K562 (cell line): ENCODE results near the gene LRFN2. TPM values are rescaled to one million over a fixed set of nuclear protein-coding genes. Genes with fewer than 3 reads are reported as not detected.

Experiments
- ATAC-seq: fragments of 200-7000 bp; cut with Tn5 transposase; 3 replicates; pipeline ENCODE4 v1.9.1; 2020; ENCODE audit warnings: moderate library complexity
- BruUV-seq: library from RNA; stranded (reverse); fragments of 400-500 nt; replicated peaks from 2 replicates; lab custom pipeline; 2021; lab: Mats Ljungman, UMichigan
- CTCF ChIA-PET: fragments of 300-600 bp; formaldehyde crosslinking; extraction: SDS; loops from one replicate; lab custom pipeline; 2021; ENCODE audit warnings: low intra/inter-chr PET ratio; lab: Yijun Ruan, JAX
- POLR2A ChIA-PET: fragments of 300-600, 350-650 bp; sonication (Branson Sonifier 250); formaldehyde crosslinking; extraction: SDS; loops from one replicate; lab custom pipeline; 2021; ENCODE audit warnings: antibody characterized with exemption, inconsistent platforms; lab: Yijun Ruan, JAX
- DNase-seq, 4 experiments: peaks; one replicate each; pipeline versions ENCODE4 v3.0.0 to v3.0.0-alpha.2; 2011 to 2018; ENCODE audit warnings: low spot score in 3 of 4, mixed read lengths in 3 of 4; ENCODE audit errors: extremely low read depth in 1 of 4
- FAIRE-seq: peaks from 2 replicates; lab custom pipeline; 2011; peaks lifted over from hg19 to GRCh38; lab: Jason Lieb, UNC
- H2AFZ ChIP-seq: 2 replicates; pipeline ENCODE4 v1.6.0; 2011; ENCODE audit warnings: low read depth, low read length, control low read depth, inconsistent platforms
- H3K27ac ChIP-seq: fragments of 200-600 bp; 3 replicates; pipeline ENCODE4 v1.8.0; 2011; ENCODE audit warnings: low read depth, mild to moderate bottlenecking, control low read depth, inconsistent platforms, low read length, moderate library complexity, mixed read lengths; ENCODE audit errors: extremely low read depth
- H3K27me3 ChIP-seq, 2 experiments: fragments of 300-600 bp in 1 of 2; 2 replicates in 1 of 2; 3 replicates in 1 of 2; pipeline versions ENCODE4 v1.6.0 to v1.8.0; 2011; ENCODE audit warnings: inconsistent platforms in 2 of 2, low read length in 2 of 2, mild to moderate bottlenecking in 1 of 2, mixed read lengths in 1 of 2, moderate library complexity in 1 of 2; ENCODE audit not compliant: control insufficient read depth in 2 of 2, insufficient read depth in 2 of 2
- H3K36me3 ChIP-seq: fragments of 300-600 bp; 3 replicates; pipeline ENCODE4 v1.8.0; 2011; ENCODE audit warnings: mild to moderate bottlenecking, low read length, inconsistent platforms; ENCODE audit not compliant: control insufficient read depth, insufficient read depth
- H3K4me1 ChIP-seq, 2 experiments: fragments of 200-600 bp in 1 of 2; replicated peaks in 1 of 2; 2 replicates in 1 of 2; 3 replicates in 1 of 2; pipeline versions ENCODE4 v1.5.1 to v1.8.0; 2011; ENCODE audit warnings: inconsistent platforms in 2 of 2, low read length in 2 of 2, mild to moderate bottlenecking in 1 of 2, mixed read lengths in 1 of 2, moderate library complexity in 1 of 2; ENCODE audit not compliant: control insufficient read depth in 2 of 2, insufficient read depth in 2 of 2
- H3K4me2 ChIP-seq: 2 replicates; pipeline ENCODE4 v1.6.1; 2011; ENCODE audit warnings: low read length, control low read depth, inconsistent platforms, mixed read lengths; ENCODE audit not compliant: insufficient read depth
- H3K4me3 ChIP-seq: fragments of 200-600 bp; sonication (generic), shearing (Covaris generic); 2 replicates; pipeline ENCODE4 v1.5.1; 2016; ENCODE audit warnings: control low read depth, inconsistent platforms
- H3K79me2 ChIP-seq: fragments of 200-600 bp; 3 replicates; pipeline ENCODE4 v1.8.0; 2011; ENCODE audit warnings: low read length, inconsistent platforms; ENCODE audit not compliant: control insufficient read depth, insufficient read depth
- H3K9ac ChIP-seq, 2 experiments: 2 replicates each; pipeline versions ENCODE4 v1.6.0 to v1.6.1; 2011; ENCODE audit warnings: low read depth in 2 of 2, low read length in 2 of 2, control low read depth in 1 of 2, inconsistent platforms in 1 of 2, mild to moderate bottlenecking in 1 of 2, mixed read lengths in 1 of 2; ENCODE audit not compliant: insufficient read depth in 1 of 2
- H3K9me1 ChIP-seq: one replicate; pipeline ENCODE4 v1.6.0; 2011; ENCODE audit warnings: inconsistent platforms, mild to moderate bottlenecking, low read length, moderate library complexity; ENCODE audit not compliant: control insufficient read depth, insufficient read depth
- H3K9me3 ChIP-seq: replicated peaks from 2 replicates; pipeline ENCODE4 v1.5.1; 2011; ENCODE audit warnings: low read depth, low read length, inconsistent platforms; ENCODE audit not compliant: control insufficient read depth, insufficient read depth
- H4K20me1 ChIP-seq: replicated peaks from 2 replicates; pipeline ENCODE4 v1.6.1; 2011; ENCODE audit warnings: low read length, inconsistent platforms, mixed read lengths; ENCODE audit not compliant: control insufficient read depth, insufficient read depth
- CEBPB ChIP-seq: fragments of 450-650 bp; IDR thresholded peaks from 2 replicates; pipeline ENCODE4 v1.6.1; 2016; ENCODE audit warnings: missing genetic modification characterization, missing compliant biosample characterization
- CEBPG ChIP-seq, 3 experiments: fragments of 200-800 bp in 1 of 3; sonication (Bioruptor generic) in 1 of 3; sonication (generic) in 1 of 3; formaldehyde crosslinking in 1 of 3; IDR thresholded peaks in 2 of 3; conservative IDR thresholded peaks in 1 of 3; 2 replicates each; pipeline versions ENCODE4 v1.6.1 to v1.8.0; 2016 to 2022; ENCODE audit warnings: missing compliant biosample characterization in 2 of 3, missing genetic modification characterization in 2 of 3, mild to moderate bottlenecking in 1 of 3, missing genetic modification reagents in 1 of 3
- MCM3 ChIP-seq: fragments of 450-650 bp; IDR thresholded peaks from 2 replicates; pipeline ENCODE4 v1.6.1; 2016
- MECOM ChIP-seq: fragments of 250-450 bp; sonication (Bioruptor Pico); IDR thresholded peaks from 2 replicates; pipeline ENCODE4 v1.8.0; 2022; ENCODE audit warnings: inconsistent platforms
- SPI1 ChIP-seq: IDR thresholded peaks from 2 replicates; pipeline ENCODE4 v1.6.1; 2011; ENCODE audit warnings: low read depth, low read length, control low read depth, borderline replicate concordance
- ZNF133 ChIP-seq: fragments of 250-450 bp; sonication (Bioruptor Pico); IDR thresholded peaks from 2 replicates; pipeline ENCODE4 v1.4.0; 2020; ENCODE audit warnings: mild to moderate bottlenecking
- ZNF316 ChIP-seq: fragments of 450-650 bp; IDR thresholded peaks from 2 replicates; pipeline ENCODE4 v1.6.1; 2016
- WGBS: fragments of 100-300 bp; shearing (Covaris generic); methylation state at CpG from one replicate; pipeline ENCODE4 v1.1.6; 2016; ENCODE audit warnings: low coverage, mixed read lengths; ENCODE audit not compliant: insufficient coverage; ENCODE audit errors: missing lambda C conversion rate; 5-methylcytosine and 5-hydroxymethylcytosine counted together
- in situ Hi-C: fragments of 300-500 bp; cut with MboI; formaldehyde crosslinking; loops from 4 replicates; pipeline ENCODE4 v1.15.0; 2018; ENCODE audit warnings: inconsistent platforms, mixed read lengths
- intact Hi-C: fragments of 100-400 bp; cut with micrococcal nuclease; formaldehyde crosslinking; loops from 2 replicates; pipeline ENCODE4 v1.14.2; 2022
- polyA plus RNA-seq, 8 experiments: library from polyadenylated mRNA; depleted of rRNA in 4 of 8; stranded (reverse) in 5 of 8; unstranded in 3 of 8; fragments of >200 nt; fragmentation: Nextera tagmentation in 2 of 8; fragmentation: Illumina TruSeq in 1 of 8; extraction: Ambion mirVana in 2 of 8; extraction: Trizol in 1 of 8; gene quantifications; 2 replicates each; pipeline versions ENCODE4 v1.2.1 to v1.2.3, GENCODE V29; 2011 to 2014; ENCODE audit warnings: inconsistent platforms in 1 of 8, missing spikeins in 1 of 8
- total RNA-seq, 7 experiments: library from RNA; depleted of rRNA in 6 of 7; stranded (reverse); fragments of >200 nt in 6 of 7; fragmentation: Illumina TruSeq in 2 of 7; extraction: Trizol in 2 of 7; gene quantifications; 2 replicates each; pipeline versions ENCODE4 v1.2.1 to v1.2.3, GENCODE V29; 2011 to 2021; ENCODE audit warnings: low replicate concordance in 1 of 7

LRFN2 gene
- total and polyA plus RNA-seq, 9 of the 15 experiments (the other 6 are each of a cell fraction or from before 2014, with no cell fraction given) = not detected

- intact Hi-C loops (no loop called here), in situ Hi-C loops (no loop called here)
- peaks cover 0 to 3% of the 10 kb centered on the region in 2 experiments; a peak in 2 of 5 replicates for H3K4me1 ChIP-seq
- ATAC-seq (no peak), FAIRE-seq (no peak), DNase-seq (no peak)
- no peaks in the 10 kb centered on the region for H3K79me2 ChIP-seq
- no peak overlapping the region for H2AFZ ChIP-seq
- H3K4me2 ChIP-seq = no peak overlapping the region
- H3K9ac ChIP-seq = no peak overlapping the region
- ChIA-PET CTCF (no interaction called here), POLR2A (no interaction called here)
- no peak overlapping the region for H3K27ac ChIP-seq
- no peak overlapping the region for H3K4me3 ChIP-seq
- no peaks in the 10 kb centered on the region for H3K9me3 ChIP-seq
- H3K9me1 ChIP-seq = no peaks in the 10 kb centered on the region
- H4K20me1 ChIP-seq = no peaks in the 10 kb centered on the region
- H3K27me3 ChIP-seq = peaks cover 9 to 44% of the 10 kb centered on the region in 2 experiments
- H3K36me3 ChIP-seq = no peaks in the 10 kb centered on the region
- TF ChIP-seq MCM3 = no peak
- BruUV-seq = no TSS peak
- WGBS = 7% methylated on average over 12 of the region's 12 CpGs
Measured at GRCh38 chr6:40441150-40441549, 146.0 kb downstream of the LRFN2 start.

GRCh38 chr6:40440053-40440452 is 147.1 kb downstream of the LRFN2 start:
- 3% methylated on average over 6 of the region's 6 CpGs for WGBS
- no peak for FAIRE-seq
- no peaks in the 10 kb centered on the region for H3K36me3 ChIP-seq
- no peak overlapping the region for H3K4me2 ChIP-seq
- peaks cover 0 to 3% of the 10 kb centered on the region in 2 experiments; a peak in 2 of 5 replicates for H3K4me1 ChIP-seq
- POLR2A ChIA-PET = interaction anchor here (0.9 kb wide), 1 partner anchor 21 kb away, joined by 3 read pairs; no protein-coding TSS in a partner anchor
- H3K79me2 ChIP-seq = no peaks in the 10 kb centered on the region
- BruUV-seq = no TSS peak
- intact Hi-C loops (no loop called here), in situ Hi-C loops (no loop called here)
- H4K20me1 ChIP-seq = no peaks in the 10 kb centered on the region
- TF ChIP-seq MECOM (CRISPR knock-in tag) (no peak), CEBPB (tag) (peak; percentile 79), ZNF316 (0 out of 2 replicates have a peak, but pooled peaks have one; percentile 35), SPI1 (peak; percentile 67; the same call in 1 of the 2 replicates), CEBPG (CRISPR knock-in tag; IDR thresholded peaks at IDR 0.05) (no peak), CEBPG (tag; conservative IDR thresholded peaks at IDR 0.05 in 1 of 2, IDR thresholded peaks at IDR 0.05 in 1 of 2) (peak in 1 of 2 experiments; percentile 49; a peak in 1 of 4 replicates), ZNF133 (no peak)
- no peaks in the 10 kb centered on the region for H3K9me3 ChIP-seq
- no peak overlapping the region for H2AFZ ChIP-seq
- H3K9ac ChIP-seq = no peak overlapping the region
- CTCF ChIA-PET = no interaction called here
- no peaks in the 10 kb centered on the region for H3K9me1 ChIP-seq
- ATAC-seq = no peak
- H3K27me3 ChIP-seq = peaks cover 9 to 37% of the 10 kb centered on the region in 2 experiments
- no peak overlapping the region for H3K27ac ChIP-seq
- H3K4me3 ChIP-seq = no peak overlapping the region
- DNase-seq = no peak
